SH-SY5Y (cell line): ENCODE results near the gene PDE9A.

Experiments
- GATA2 ChIP-seq: IDR thresholded peaks from 2 replicates; pipeline ENCODE4 v1.6.1; 2011; ENCODE audit warnings: mild to moderate bottlenecking, low read depth, low read length
- GATA3 ChIP-seq: IDR thresholded peaks from 2 replicates; pipeline ENCODE4 v1.6.1; 2011; ENCODE audit warnings: low read depth, mild to moderate bottlenecking, low read length, moderate library complexity

Gene PDE9A

GRCh38 chr21:42818328-42818749 lies 164.9 kb downstream of the PDE9A start:
- no peak for TF ChIP-seq GATA3
- TF ChIP-seq GATA2, result no peak

- TF ChIP-seq GATA3, result no peak
Measured at GRCh38 chr21:42819861-42820615, 166.6 kb downstream of the PDE9A start.

- TF ChIP-seq GATA2 (no peak), GATA3 (no peak)
Measured at GRCh38 chr21:42820616-42821465, 167.4 kb downstream of the PDE9A start.
